Gastrocnemius medialis (tissue), 4 donors: ENCODE data around the gene ZFP36L1. TPM values are rescaled to one million over a fixed set of nuclear protein-coding genes. Genes with fewer than 3 reads are reported as not detected.

Experiments
- ATAC-seq, 2 donors: fragments of 150-250 bp; one replicate each; pipeline ENCODE4 v1.9.1; 2016
- DNase-seq, 2 donors: peaks; one replicate each; pipeline ENCODE4 v3.0.0-alpha.2; 2019
- H3K27ac ChIP-seq, 4 donors: fragments of 200-600 bp; sonication (generic); 1 replicate in 1 of 4; 2 replicates in 3 of 4; pipeline ENCODE4 v1.5.1; 2016 to 2018; ENCODE audit warnings: mild to moderate bottlenecking in 2 of 4, moderate library complexity in 1 of 4
- H3K27me3 ChIP-seq, 3 donors: fragments of 200-600 bp; sonication (generic) in 2 of 3; 1 replicate in 1 of 3; 2 replicates in 2 of 3; pipeline versions ENCODE4 v1.5.1 to v1.6.0; 2016 to 2019; ENCODE audit warnings: mild to moderate bottlenecking in 1 of 3, moderate library complexity in 1 of 3
- H3K36me3 ChIP-seq, 2 donors: fragments of 200-600 bp; sonication (generic) in 1 of 2; one replicate each; pipeline ENCODE4 v1.5.1; 2017 to 2018
- H3K4me1 ChIP-seq, 2 donors: fragments of 200-600 bp; sonication (generic) in 1 of 2; one replicate each; pipeline ENCODE4 v1.5.1; 2016 to 2017; ENCODE audit warnings: mild to moderate bottlenecking in 2 of 2
- H3K4me3 ChIP-seq, 4 donors: fragments of 200-600 bp; sonication (generic) in 3 of 4; 1 replicate in 1 of 4; 2 replicates in 3 of 4; pipeline ENCODE4 v1.5.1; 2016 to 2019; ENCODE audit warnings: mild to moderate bottlenecking in 2 of 4
- H3K9me3 ChIP-seq, 3 donors: fragments of 200-600 bp; sonication (generic) in 2 of 3; 1 replicate in 1 of 3; 2 replicates in 2 of 3; pipeline ENCODE4 v1.5.1; 2016 to 2019
- POLR2A ChIP-seq, 2 donors: fragments of 450-650 bp; IDR thresholded peaks; one replicate each; pipeline ENCODE4 v1.6.1; 2017; ENCODE audit warnings: antibody characterized with exemption in 2 of 2, mild to moderate bottlenecking in 2 of 2, moderate library complexity in 2 of 2
- in situ Hi-C, 4 donors: fragments of 200-750 bp; cut with MboI; loops; one replicate each; pipeline versions ENCODE4 v1.15.0 to v1.8.0; 2017; ENCODE audit warnings: low sequenced_read_pairs in 4 of 4
- intact Hi-C: fragments of 100-400 bp; cut with DNase I; formaldehyde crosslinking; loops from one replicate; pipeline ENCODE4 v1.15.1; 2023; ENCODE audit warnings: low total_unique reads
- total RNA-seq, 4 donors: library from RNA; depleted of rRNA; stranded (reverse); fragments of >200 nt; gene quantifications; one replicate each; pipeline versions ENCODE4 v1.1.0 to v1.2.3, GENCODE V29; 2016
- TF ChIP-seq, protein P1 (sequence below), 5 experiments: fragments of 450-650 bp in 3 of 5; fragments of 200-600 bp in 2 of 5; sonication (generic) in 2 of 5; IDR thresholded peaks in 4 of 5; conservative IDR thresholded peaks in 1 of 5; 1 replicate in 4 of 5; 2 replicates in 1 of 5; pipeline ENCODE4 v1.5.1; 2016 to 2019; ENCODE audit warnings: antibody characterized with exemption in 5 of 5, mild to moderate bottlenecking in 3 of 5, moderate library complexity in 3 of 5

ZFP36L1 gene
- total RNA-seq, 4 donors from 2014 or later, result 60.2 to 196 (median 125) TPM

DNA sequence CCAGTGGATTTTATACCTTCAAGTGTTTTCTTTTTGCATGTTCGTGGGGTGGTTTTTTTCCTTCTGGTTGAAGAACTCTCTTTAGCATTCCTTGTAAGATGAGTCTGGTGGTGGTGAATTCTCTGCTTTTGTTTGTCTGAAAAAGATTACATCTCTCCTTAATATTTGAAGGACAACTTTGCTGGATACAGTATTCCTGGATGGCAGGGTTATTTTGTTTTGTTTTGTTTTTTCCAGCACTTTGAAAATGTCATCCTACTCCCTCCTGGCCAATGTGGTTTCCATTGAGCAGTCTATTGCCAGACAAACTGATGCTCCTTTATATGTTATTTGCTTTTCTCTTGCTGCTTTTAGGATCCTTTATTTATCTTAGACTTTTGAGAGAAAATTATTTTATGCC is 43.2 kb upstream of the ZFP36L1 start:
- intact Hi-C loops (no loop called here), in situ Hi-C loops (no loop called here)
- Histone ChIP-seq H3K9me3 (peaks cover 0 to 7% (median 0%) of the 10 kb centered on the region in 3 donors), H3K27ac (no peak overlapping the region), H3K4me3 (no peak overlapping the region), H3K36me3 (no peaks in the 10 kb centered on the region), H3K27me3 (no peaks in the 10 kb centered on the region), H3K4me1 (no peaks in the 10 kb centered on the region)
- TF ChIP-seq, protein P1, sequence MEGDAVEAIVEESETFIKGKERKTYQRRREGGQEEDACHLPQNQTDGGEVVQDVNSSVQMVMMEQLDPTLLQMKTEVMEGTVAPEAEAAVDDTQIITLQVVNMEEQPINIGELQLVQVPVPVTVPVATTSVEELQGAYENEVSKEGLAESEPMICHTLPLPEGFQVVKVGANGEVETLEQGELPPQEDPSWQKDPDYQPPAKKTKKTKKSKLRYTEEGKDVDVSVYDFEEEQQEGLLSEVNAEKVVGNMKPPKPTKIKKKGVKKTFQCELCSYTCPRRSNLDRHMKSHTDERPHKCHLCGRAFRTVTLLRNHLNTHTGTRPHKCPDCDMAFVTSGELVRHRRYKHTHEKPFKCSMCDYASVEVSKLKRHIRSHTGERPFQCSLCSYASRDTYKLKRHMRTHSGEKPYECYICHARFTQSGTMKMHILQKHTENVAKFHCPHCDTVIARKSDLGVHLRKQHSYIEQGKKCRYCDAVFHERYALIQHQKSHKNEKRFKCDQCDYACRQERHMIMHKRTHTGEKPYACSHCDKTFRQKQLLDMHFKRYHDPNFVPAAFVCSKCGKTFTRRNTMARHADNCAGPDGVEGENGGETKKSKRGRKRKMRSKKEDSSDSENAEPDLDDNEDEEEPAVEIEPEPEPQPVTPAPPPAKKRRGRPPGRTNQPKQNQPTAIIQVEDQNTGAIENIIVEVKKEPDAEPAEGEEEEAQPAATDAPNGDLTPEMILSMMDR (IDR thresholded peaks at IDR 0.05 in 4 of 5, conservative IDR thresholded peaks at IDR 0.05 in 1 of 5), result no peak
- TF ChIP-seq POLR2A (IDR thresholded peaks at IDR 0.05), result no peak
- DNase-seq (no peak), ATAC-seq (no peak)

DNA sequence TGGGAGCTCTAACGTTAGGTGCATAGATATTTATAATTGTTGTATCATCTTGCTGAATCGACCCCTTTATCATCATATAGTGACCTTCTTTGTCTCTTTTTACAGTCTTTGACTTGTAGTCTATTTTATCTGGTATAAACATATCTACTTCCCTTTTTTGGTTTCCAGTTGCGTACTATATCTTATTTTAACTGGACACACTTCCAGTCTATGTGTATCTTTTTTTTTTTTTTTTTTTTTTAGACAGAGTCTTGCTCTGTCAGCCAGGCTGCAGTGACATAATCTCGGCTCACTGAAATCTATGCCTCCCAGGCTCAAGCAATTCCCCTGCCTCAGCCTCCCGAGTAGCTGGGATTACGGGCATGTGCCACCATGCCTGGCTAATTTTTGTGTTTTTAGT is 41.9 kb upstream of the ZFP36L1 start:
- H3K9me3 ChIP-seq, result peaks cover 0 to 7% (median 0%) of the 10 kb centered on the region in 3 donors
- no peak overlapping the region for H3K27ac ChIP-seq
- TF ChIP-seq POLR2A (IDR thresholded peaks at IDR 0.05), result no peak
- TF ChIP-seq, protein P1 (IDR thresholded peaks at IDR 0.05 in 4 of 5, conservative IDR thresholded peaks at IDR 0.05 in 1 of 5), result no peak
- H3K4me3 ChIP-seq, result no peak overlapping the region
- no peaks in the 10 kb centered on the region for H3K4me1 ChIP-seq
- ATAC-seq (no peak), DNase-seq (no peak)
- H3K36me3 ChIP-seq, result no peaks in the 10 kb centered on the region
- in situ Hi-C loops (no loop called here), intact Hi-C loops (no loop called here)
- H3K27me3 ChIP-seq, result no peaks in the 10 kb centered on the region

GRCh38 chr14:68828698-68829097 is 35.8 kb upstream of the ZFP36L1 start:
- Histone ChIP-seq H3K9me3 (no peaks in the 10 kb centered on the region), H3K4me3 (no peak overlapping the region), H3K27ac (no peak overlapping the region), H3K27me3 (no peaks in the 10 kb centered on the region), H3K36me3 (no peaks in the 10 kb centered on the region), H3K4me1 (peaks cover 0 to 5% of the 10 kb centered on the region in 2 donors)
- in situ Hi-C loops (loop anchor here (5.0 to 10.0 kb wide), 3 partner anchors 584 to 896 kb away; no protein-coding TSS in a partner anchor), intact Hi-C loops (no loop called here)
- TF ChIP-seq POLR2A (IDR thresholded peaks at IDR 0.05), result no peak
- TF ChIP-seq, protein P1 (IDR thresholded peaks at IDR 0.05 in 4 of 5, conservative IDR thresholded peaks at IDR 0.05 in 1 of 5), result no peak
- ATAC-seq, result no peak
- DNase-seq, result no peak

DNA sequence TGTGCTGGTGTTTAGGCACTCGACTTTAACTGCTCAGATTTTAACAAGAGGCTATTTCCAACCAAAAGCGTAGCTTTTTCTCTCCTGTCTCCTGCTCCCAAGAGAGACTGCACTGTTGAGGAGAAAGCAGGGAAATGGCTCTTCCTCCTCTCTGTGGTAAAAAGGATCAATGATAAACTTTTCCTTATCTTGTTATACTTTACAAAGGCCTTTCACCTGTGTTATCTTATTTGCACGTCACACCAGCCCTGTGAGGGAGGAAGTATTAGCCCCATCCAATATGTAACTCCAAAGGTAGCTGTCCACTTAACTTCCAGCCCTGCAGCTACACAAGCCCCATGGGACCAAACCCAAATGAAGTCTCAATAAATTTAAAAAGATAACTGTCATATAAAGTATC is 32.9 kb upstream of the ZFP36L1 start:
- H3K4me1 ChIP-seq, result peaks cover 0 to 5% of the 10 kb centered on the region in 2 donors
- TF ChIP-seq, protein P1 (IDR thresholded peaks at IDR 0.05 in 4 of 5, conservative IDR thresholded peaks at IDR 0.05 in 1 of 5), result no peak
- no peak for TF ChIP-seq POLR2A (IDR thresholded peaks at IDR 0.05)
- ATAC-seq (no peak), DNase-seq (no peak)
- intact Hi-C loops (no loop called here), in situ Hi-C loops (loop anchor here (5.0 to 10.0 kb wide), 3 partner anchors 581 to 893 kb away; no protein-coding TSS in a partner anchor)
- H3K27me3 ChIP-seq, result no peaks in the 10 kb centered on the region
- no peaks in the 10 kb centered on the region for H3K9me3 ChIP-seq
- no peak overlapping the region for H3K4me3 ChIP-seq
- H3K27ac ChIP-seq, result no peak overlapping the region
- H3K36me3 ChIP-seq, result no peaks in the 10 kb centered on the region
